Neural cell (in vitro differentiated cells): ENCODE data around the gene USP35.

Experiments
- POLR2AphosphoS5 ChIP-seq: IDR thresholded peaks from 2 replicates; pipeline ENCODE4 v1.6.1; 2012
- TF ChIP-seq, protein P1 (sequence below): fragments of 450-650 bp; IDR thresholded peaks from 2 replicates; pipeline ENCODE4 v1.5.1; 2014; ENCODE audit warnings: antibody characterized with exemption, mild to moderate bottlenecking, moderate library complexity; ENCODE audit not compliant: poor library complexity, severe bottlenecking

DNA sequence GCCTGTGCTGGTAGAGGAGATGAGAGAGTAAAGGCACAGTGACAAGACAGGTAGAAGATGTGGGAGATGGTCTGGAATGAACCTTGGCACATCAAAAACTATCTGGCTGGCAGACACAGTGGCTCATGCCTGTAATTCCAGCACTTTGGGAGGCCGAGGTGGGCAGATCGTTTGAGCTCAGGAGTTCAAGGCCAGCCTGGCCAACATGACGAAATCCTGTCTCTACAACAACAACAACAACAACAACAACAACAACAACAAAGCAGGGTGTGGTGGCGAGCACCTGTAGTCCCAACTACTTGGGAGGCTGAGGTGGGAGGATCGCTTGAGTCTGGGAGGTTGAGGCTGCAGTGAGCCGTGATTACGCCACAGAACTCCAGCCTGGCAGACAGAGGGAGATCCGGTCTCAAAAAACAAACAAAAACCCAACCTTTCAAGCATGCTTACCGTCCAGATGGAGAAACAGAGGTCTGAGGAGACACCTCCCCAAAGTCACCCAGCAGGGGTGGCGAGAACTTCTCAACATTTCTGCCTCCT lies 12.0 kb upstream of the USP35 start:
- TF ChIP-seq POLR2AphosphoS5: no peak
- TF ChIP-seq, protein P1, sequence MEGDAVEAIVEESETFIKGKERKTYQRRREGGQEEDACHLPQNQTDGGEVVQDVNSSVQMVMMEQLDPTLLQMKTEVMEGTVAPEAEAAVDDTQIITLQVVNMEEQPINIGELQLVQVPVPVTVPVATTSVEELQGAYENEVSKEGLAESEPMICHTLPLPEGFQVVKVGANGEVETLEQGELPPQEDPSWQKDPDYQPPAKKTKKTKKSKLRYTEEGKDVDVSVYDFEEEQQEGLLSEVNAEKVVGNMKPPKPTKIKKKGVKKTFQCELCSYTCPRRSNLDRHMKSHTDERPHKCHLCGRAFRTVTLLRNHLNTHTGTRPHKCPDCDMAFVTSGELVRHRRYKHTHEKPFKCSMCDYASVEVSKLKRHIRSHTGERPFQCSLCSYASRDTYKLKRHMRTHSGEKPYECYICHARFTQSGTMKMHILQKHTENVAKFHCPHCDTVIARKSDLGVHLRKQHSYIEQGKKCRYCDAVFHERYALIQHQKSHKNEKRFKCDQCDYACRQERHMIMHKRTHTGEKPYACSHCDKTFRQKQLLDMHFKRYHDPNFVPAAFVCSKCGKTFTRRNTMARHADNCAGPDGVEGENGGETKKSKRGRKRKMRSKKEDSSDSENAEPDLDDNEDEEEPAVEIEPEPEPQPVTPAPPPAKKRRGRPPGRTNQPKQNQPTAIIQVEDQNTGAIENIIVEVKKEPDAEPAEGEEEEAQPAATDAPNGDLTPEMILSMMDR: no peak
